HepG2 (cell line): Measurements from ENCODE around the gene CAMK2D. TPM values are rescaled to one million over a fixed set of nuclear protein-coding genes. Genes with fewer than 3 reads are reported as not detected.

Experiments
- ATAC-seq: fragments of 200-7000 bp; cut with Tn5 transposase; 3 replicates; pipeline ENCODE4 v1.9.1; 2020; ENCODE audit warnings: mild to moderate bottlenecking, moderate library complexity
- BruUV-seq: library from RNA; stranded (reverse); fragments of 400-500 nt; replicated peaks from 2 replicates; lab custom pipeline; 2021; lab: Mats Ljungman, UMichigan
- CTCF ChIA-PET: fragments of 300-600 bp; formaldehyde crosslinking; extraction: SDS; loops from one replicate; lab custom pipeline; 2021; ENCODE audit warnings: low total read pairs, inconsistent platforms, low intra/inter-chr PET ratio; lab: Yijun Ruan, JAX
- POLR2A ChIA-PET: fragments of 350-600 bp; sonication (Branson Sonifier 250); formaldehyde crosslinking; loops from one replicate; lab custom pipeline; 2020; ENCODE audit warnings: antibody characterized with exemption, inconsistent platforms; lab: Yijun Ruan, JAX
- DNase-seq: peaks from one replicate; pipeline ENCODE4 v3.0.0-alpha.2; 2015; ENCODE audit warnings: low spot score
- FAIRE-seq: peaks from 3 replicates; lab custom pipeline; 2011; peaks lifted over from hg19 to GRCh38; lab: Jason Lieb, UNC
- H2AFZ ChIP-seq: one replicate; pipeline ENCODE4 v1.6.1; 2011; ENCODE audit warnings: low read length, inconsistent platforms
- H3K27ac ChIP-seq: fragments of 300-600 bp; 3 replicates; pipeline ENCODE4 v1.8.0; 2011; ENCODE audit warnings: mixed run types, mild to moderate bottlenecking, mixed read lengths, low read length, inconsistent platforms; ENCODE audit not compliant: insufficient read depth; ENCODE audit errors: extremely low read length
- H3K27me3 ChIP-seq, 2 experiments: fragments of 200-600 bp in 1 of 2; 2 replicates in 1 of 2; 3 replicates in 1 of 2; pipeline versions ENCODE4 v1.6.0 to v1.8.0; 2011; ENCODE audit warnings: low read length in 2 of 2, mild to moderate bottlenecking in 2 of 2, moderate library complexity in 2 of 2, inconsistent platforms in 1 of 2; ENCODE audit not compliant: insufficient read depth in 2 of 2, control insufficient read depth in 1 of 2
- H3K36me3 ChIP-seq, 2 experiments: fragments of 200-600 bp in 1 of 2; replicated peaks in 1 of 2; 2 replicates in 1 of 2; 3 replicates in 1 of 2; pipeline versions ENCODE4 v1.5.1 to v1.8.0; 2011; ENCODE audit warnings: low read length in 2 of 2, inconsistent platforms in 1 of 2; ENCODE audit not compliant: insufficient read depth in 2 of 2, control insufficient read depth in 1 of 2
- H3K4me1 ChIP-seq: 2 replicates; pipeline ENCODE4 v1.5.1; 2012; ENCODE audit warnings: low read length, inconsistent platforms; ENCODE audit not compliant: insufficient read depth
- H3K4me2 ChIP-seq: 2 replicates; pipeline ENCODE4 v1.6.0; 2011; ENCODE audit warnings: low read depth, low read length, inconsistent platforms
- H3K4me3 ChIP-seq, 3 experiments: fragments of 200-600 bp in 1 of 3; sonication (generic), shearing (Covaris generic) in 1 of 3; replicated peaks in 1 of 3; 2 replicates each; pipeline ENCODE4 v1.5.1; 2011 to 2016; ENCODE audit warnings: low read length in 3 of 3, inconsistent platforms in 2 of 3, low read depth in 2 of 3, mild to moderate bottlenecking in 2 of 3, control low read depth in 1 of 3, mixed read lengths in 1 of 3; ENCODE audit not compliant: insufficient read depth in 1 of 3
- H3K79me2 ChIP-seq: one replicate; pipeline ENCODE4 v1.6.1; 2011; ENCODE audit warnings: low read length, inconsistent platforms; ENCODE audit not compliant: insufficient read depth
- H3K9ac ChIP-seq: 2 replicates; pipeline ENCODE4 v1.6.0; 2011; ENCODE audit warnings: mild to moderate bottlenecking, low read depth, low read length, inconsistent platforms; ENCODE audit not compliant: insufficient read depth
- H3K9me3 ChIP-seq: 2 replicates; pipeline ENCODE4 v1.5.1; 2012; ENCODE audit warnings: mild to moderate bottlenecking, low read length
- H4K20me1 ChIP-seq: 2 replicates; pipeline ENCODE4 v1.6.0; 2011; ENCODE audit warnings: inconsistent platforms, mild to moderate bottlenecking, low read length, moderate library complexity; ENCODE audit not compliant: insufficient read depth
- NFYC ChIP-seq: IDR thresholded peaks from 2 replicates; pipeline ENCODE4 v1.6.1; 2016; ENCODE audit warnings: missing genetic modification reagents, missing compliant biosample characterization
- PHF21A ChIP-seq: sonication (generic); formaldehyde crosslinking; IDR thresholded peaks from 2 replicates; pipeline ENCODE4 v1.5.0; 2020; ENCODE audit warnings: mild to moderate bottlenecking, missing genetic modification reagents
- SIX1 ChIP-seq: sonication (generic); formaldehyde crosslinking; IDR thresholded peaks from 2 replicates; pipeline ENCODE4 v1.4.0; 2020; ENCODE audit warnings: missing genetic modification reagents, borderline replicate concordance
- ZNF101 ChIP-seq: sonication (generic); formaldehyde crosslinking; IDR thresholded peaks from 2 replicates; pipeline ENCODE4 v1.4.0; 2020; ENCODE audit warnings: mild to moderate bottlenecking, low read depth, missing genetic modification reagents, borderline replicate concordance
- ZNF274 ChIP-seq: sonication (generic); formaldehyde crosslinking; IDR thresholded peaks from 2 replicates; pipeline ENCODE4 v1.5.1; 2020; ENCODE audit warnings: mild to moderate bottlenecking, missing genetic modification reagents
- ZNF3 ChIP-seq: IDR thresholded peaks from 2 replicates; pipeline ENCODE4 v1.7.0; 2017; ENCODE audit warnings: inconsistent platforms
- ZNF7 ChIP-seq: IDR thresholded peaks from 2 replicates; pipeline ENCODE4 v1.6.1; 2016; ENCODE audit warnings: missing biosample characterization, missing genetic modification reagents
- in situ Hi-C: cut with HindIII; loops from 2 replicates; pipeline ENCODE4 v1.10.0; 2017; ENCODE audit warnings: low pct_unique_long_range_greater_than_20kb; ENCODE audit not compliant: extremely low pct_ligation_motif_present
- intact Hi-C: fragments of 100-400 bp; cut with micrococcal nuclease; formaldehyde crosslinking; loops from one replicate; pipeline ENCODE4 v1.10.0; 2022; ENCODE audit not compliant: unreplicated experiment
- polyA plus RNA-seq, 8 experiments: library from polyadenylated mRNA; depleted of rRNA in 3 of 8; stranded (reverse) in 7 of 8; unstranded in 1 of 8; fragments of >200 nt; fragmentation: Illumina TruSeq in 4 of 8; extraction: Trizol in 4 of 8; gene quantifications; 2 replicates each; pipeline versions ENCODE4 v1.2.1 to v1.2.3, GENCODE V29; 2011 to 2016; ENCODE audit warnings: low read depth in 4 of 8, missing spikeins in 1 of 8, mixed read lengths in 1 of 8; ENCODE audit not compliant: insufficient read depth in 1 of 8
- total RNA-seq, 5 experiments: library from RNA; depleted of rRNA; stranded (reverse); fragments of >200 nt; fragmentation: Illumina TruSeq; extraction: Trizol; gene quantifications; 2 replicates each; pipeline ENCODE4 v1.2.3, GENCODE V29; 2016; ENCODE audit warnings: low read depth in 1 of 5
- TF ChIP-seq, protein P1 (sequence below): sonication (generic); formaldehyde crosslinking; IDR thresholded peaks from 2 replicates; pipeline ENCODE4 v1.4.0; 2020; ENCODE audit warnings: low read depth, mild to moderate bottlenecking, missing genetic modification reagents
- TF ChIP-seq, protein P2 (sequence below): sonication (generic); formaldehyde crosslinking; IDR thresholded peaks from 2 replicates; pipeline ENCODE4 v1.4.0; 2020; ENCODE audit warnings: missing genetic modification reagents
- TF ChIP-seq, protein P3 (sequence below): sonication (generic); formaldehyde crosslinking; IDR thresholded peaks from 2 replicates; pipeline ENCODE4 v1.4.0; 2020; ENCODE audit warnings: missing genetic modification reagents

The CAMK2D gene
- total and polyA plus RNA-seq, 2 of the 13 experiments (the other 11 are each of a cell fraction or from before 2014, with no cell fraction given), result 18.0 to 65.4 TPM

DNA sequence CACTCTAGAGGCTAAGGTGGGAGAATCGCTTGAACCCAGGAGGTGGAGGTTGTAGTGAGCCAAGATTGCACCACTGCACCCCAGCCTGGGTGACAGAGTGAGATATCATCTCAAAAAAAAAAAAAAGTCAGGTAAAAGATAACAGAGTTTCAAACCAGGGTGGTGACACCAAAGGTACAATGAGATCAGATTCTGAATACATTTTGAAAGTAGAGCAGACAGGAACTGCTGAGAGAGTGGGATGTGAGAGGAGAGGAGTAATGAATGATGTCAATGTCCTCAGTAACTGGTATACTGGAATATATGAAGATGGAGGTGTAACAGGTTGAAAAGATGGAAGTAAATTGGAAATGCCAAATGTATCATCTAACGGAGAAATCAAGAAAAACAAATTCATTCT is 135.6 kb downstream of the CAMK2D start (continued):
- TF ChIP-seq, protein P1, sequence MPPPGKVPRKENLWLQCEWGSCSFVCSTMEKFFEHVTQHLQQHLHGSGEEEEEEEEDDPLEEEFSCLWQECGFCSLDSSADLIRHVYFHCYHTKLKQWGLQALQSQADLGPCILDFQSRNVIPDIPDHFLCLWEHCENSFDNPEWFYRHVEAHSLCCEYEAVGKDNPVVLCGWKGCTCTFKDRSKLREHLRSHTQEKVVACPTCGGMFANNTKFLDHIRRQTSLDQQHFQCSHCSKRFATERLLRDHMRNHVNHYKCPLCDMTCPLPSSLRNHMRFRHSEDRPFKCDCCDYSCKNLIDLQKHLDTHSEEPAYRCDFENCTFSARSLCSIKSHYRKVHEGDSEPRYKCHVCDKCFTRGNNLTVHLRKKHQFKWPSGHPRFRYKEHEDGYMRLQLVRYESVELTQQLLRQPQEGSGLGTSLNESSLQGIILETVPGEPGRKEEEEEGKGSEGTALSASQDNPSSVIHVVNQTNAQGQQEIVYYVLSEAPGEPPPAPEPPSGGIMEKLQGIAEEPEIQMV (CRISPR knock-in tag), result no peak

DNA sequence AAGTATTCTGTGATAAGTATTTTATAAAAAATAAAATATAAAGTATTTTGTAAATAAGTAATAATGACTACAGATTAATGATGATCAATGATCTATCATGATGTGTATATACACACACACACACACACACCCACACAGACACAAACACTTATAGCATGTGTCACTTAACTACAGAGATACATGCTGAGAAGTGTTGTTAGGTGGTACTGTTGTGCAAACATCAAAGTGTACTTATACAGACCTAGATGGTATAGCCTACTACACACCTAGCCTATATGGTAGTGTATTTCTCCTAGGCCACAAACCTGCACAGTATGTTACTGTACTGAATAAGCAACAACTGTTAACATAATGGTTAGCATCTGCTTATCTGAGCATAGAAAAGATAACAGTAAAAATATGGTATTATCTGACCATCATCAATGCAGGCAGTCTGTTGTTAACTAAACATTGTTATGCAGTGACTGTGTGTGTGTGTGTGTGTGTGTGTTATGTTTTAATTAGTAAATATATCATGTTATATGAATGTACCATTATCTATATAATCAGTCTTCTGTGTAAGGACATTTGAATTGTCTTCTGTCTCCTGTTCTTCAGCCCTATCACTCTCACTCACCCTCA is 138.2 kb downstream of the CAMK2D start:
- H3K4me3 ChIP-seq, result no peak overlapping the region
- FAIRE-seq (no peak), DNase-seq (no peak), ATAC-seq (no peak)
- intact Hi-C loops, result no loop called here
- H3K27ac ChIP-seq, result no peak overlapping the region
- peaks cover 6% of the 10 kb centered on the region for H3K4me1 ChIP-seq
- in situ Hi-C loops, result no loop called here
- H2AFZ ChIP-seq, result no peak overlapping the region
- H3K4me2 ChIP-seq, result no peak overlapping the region
- peaks cover 0 to 3% of the 10 kb centered on the region in 2 experiments; a peak in 2 of 5 replicates for H3K36me3 ChIP-seq
- H4K20me1 ChIP-seq, result no peaks in the 10 kb centered on the region
- H3K9ac ChIP-seq, result no peak overlapping the region
- CTCF ChIA-PET, result no interaction called here
- POLR2A ChIA-PET, result no interaction called here
- no TSS peak for BruUV-seq
- no peaks in the 10 kb centered on the region for H3K27me3 ChIP-seq
- H3K79me2 ChIP-seq, result no peaks in the 10 kb centered on the region
- H3K9me3 ChIP-seq, result no peaks in the 10 kb centered on the region
- no peak for TF ChIP-seq ZNF101 (CRISPR knock-in tag)
- TF ChIP-seq, protein P2, sequence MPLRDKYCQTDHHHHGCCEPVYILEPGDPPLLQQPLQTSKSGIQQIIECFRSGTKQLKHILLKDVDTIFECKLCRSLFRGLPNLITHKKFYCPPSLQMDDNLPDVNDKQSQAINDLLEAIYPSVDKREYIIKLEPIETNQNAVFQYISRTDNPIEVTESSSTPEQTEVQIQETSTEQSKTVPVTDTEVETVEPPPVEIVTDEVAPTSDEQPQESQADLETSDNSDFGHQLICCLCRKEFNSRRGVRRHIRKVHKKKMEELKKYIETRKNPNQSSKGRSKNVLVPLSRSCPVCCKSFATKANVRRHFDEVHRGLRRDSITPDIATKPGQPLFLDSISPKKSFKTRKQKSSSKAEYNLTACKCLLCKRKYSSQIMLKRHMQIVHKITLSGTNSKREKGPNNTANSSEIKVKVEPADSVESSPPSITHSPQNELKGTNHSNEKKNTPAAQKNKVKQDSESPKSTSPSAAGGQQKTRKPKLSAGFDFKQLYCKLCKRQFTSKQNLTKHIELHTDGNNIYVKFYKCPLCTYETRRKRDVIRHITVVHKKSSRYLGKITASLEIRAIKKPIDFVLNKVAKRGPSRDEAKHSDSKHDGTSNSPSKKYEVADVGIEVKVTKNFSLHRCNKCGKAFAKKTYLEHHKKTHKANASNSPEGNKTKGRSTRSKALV, result no peak
- TF ChIP-seq, protein P3, sequence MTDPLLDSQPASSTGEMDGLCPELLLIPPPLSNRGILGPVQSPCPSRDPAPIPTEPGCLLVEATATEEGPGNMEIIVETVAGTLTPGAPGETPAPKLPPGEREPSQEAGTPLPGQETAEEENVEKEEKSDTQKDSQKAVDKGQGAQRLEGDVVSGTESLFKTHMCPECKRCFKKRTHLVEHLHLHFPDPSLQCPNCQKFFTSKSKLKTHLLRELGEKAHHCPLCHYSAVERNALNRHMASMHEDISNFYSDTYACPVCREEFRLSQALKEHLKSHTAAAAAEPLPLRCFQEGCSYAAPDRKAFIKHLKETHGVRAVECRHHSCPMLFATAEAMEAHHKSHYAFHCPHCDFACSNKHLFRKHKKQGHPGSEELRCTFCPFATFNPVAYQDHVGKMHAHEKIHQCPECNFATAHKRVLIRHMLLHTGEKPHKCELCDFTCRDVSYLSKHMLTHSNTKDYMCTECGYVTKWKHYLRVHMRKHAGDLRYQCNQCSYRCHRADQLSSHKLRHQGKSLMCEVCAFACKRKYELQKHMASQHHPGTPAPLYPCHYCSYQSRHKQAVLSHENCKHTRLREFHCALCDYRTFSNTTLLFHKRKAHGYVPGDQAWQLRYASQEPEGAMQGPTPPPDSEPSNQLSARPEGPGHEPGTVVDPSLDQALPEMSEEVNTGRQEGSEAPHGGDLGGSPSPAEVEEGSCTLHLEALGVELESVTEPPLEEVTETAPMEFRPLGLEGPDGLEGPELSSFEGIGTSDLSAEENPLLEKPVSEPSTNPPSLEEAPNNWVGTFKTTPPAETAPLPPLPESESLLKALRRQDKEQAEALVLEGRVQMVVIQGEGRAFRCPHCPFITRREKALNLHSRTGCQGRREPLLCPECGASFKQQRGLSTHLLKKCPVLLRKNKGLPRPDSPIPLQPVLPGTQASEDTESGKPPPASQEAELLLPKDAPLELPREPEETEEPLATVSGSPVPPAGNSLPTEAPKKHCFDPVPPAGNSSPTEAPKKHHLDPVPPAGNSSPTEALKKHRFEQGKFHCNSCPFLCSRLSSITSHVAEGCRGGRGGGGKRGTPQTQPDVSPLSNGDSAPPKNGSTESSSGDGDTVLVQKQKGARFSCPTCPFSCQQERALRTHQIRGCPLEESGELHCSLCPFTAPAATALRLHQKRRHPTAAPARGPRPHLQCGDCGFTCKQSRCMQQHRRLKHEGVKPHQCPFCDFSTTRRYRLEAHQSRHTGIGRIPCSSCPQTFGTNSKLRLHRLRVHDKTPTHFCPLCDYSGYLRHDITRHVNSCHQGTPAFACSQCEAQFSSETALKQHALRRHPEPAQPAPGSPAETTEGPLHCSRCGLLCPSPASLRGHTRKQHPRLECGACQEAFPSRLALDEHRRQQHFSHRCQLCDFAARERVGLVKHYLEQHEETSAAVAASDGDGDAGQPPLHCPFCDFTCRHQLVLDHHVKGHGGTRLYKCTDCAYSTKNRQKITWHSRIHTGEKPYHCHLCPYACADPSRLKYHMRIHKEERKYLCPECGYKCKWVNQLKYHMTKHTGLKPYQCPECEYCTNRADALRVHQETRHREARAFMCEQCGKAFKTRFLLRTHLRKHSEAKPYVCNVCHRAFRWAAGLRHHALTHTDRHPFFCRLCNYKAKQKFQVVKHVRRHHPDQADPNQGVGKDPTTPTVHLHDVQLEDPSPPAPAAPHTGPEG, result no peak
- no peak for TF ChIP-seq ZNF274 (CRISPR knock-in tag)
- no peak for TF ChIP-seq PHF21A
- TF ChIP-seq ZNF7 (CRISPR knock-in tag), result no peak
- no peak for TF ChIP-seq NFYC (CRISPR knock-in tag)
- TF ChIP-seq ZNF3 (CRISPR knock-in tag), result no peak
- TF ChIP-seq SIX1 (CRISPR knock-in tag), result no peak
